Mucosa of stomach (tissue), 1 donor: ENCODE measurements around the gene INTS6.

Experiments
- H3K27me3 ChIP-seq: one replicate; pipeline ENCODE4 v1.7.0; 2013; ENCODE audit warnings: mild to moderate bottlenecking, low read length; ENCODE audit not compliant: control insufficient read depth, insufficient read depth
- H3K36me3 ChIP-seq: one replicate; pipeline ENCODE4 v1.7.0; 2013; ENCODE audit warnings: low read length; ENCODE audit not compliant: control insufficient read depth, insufficient read depth
- H3K4me1 ChIP-seq: one replicate; pipeline ENCODE4 v1.7.0; 2013; ENCODE audit warnings: mild to moderate bottlenecking, low read length; ENCODE audit not compliant: control insufficient read depth, insufficient read depth
- H3K4me3 ChIP-seq: one replicate; pipeline ENCODE4 v1.7.0; 2013; ENCODE audit warnings: low read length
- H3K9ac ChIP-seq: one replicate; pipeline ENCODE4 v1.7.0; 2013; ENCODE audit warnings: mild to moderate bottlenecking, low read length, moderate library complexity
- H3K9me3 ChIP-seq: one replicate; pipeline ENCODE4 v1.7.0; 2013; ENCODE audit warnings: mild to moderate bottlenecking, low read length, moderate library complexity; ENCODE audit not compliant: control insufficient read depth
- donor health status: Pancreatic carcinoma.

The INTS6 gene

GRCh38 chr13:51451467-51452360 is 1.1 kb downstream of the INTS6 start:
- Histone ChIP-seq H3K4me1 (no peaks in the 10 kb centered on the region), H3K4me3 (peak overlapping the region; percentile 44), H3K9ac (peak overlapping the region; percentile 98), H3K27me3 (no peaks in the 10 kb centered on the region), H3K36me3 (peaks cover 5% of the 10 kb centered on the region), H3K9me3 (no peaks in the 10 kb centered on the region)

GRCh38 chr13:51451134-51451466 is 1.7 kb downstream of the INTS6 start:
- H3K4me3 ChIP-seq = peak overlapping the region; percentile 44
- H3K9ac ChIP-seq = peak overlapping the region; percentile 84
- H3K27me3 ChIP-seq = no peaks in the 10 kb centered on the region
- H3K36me3 ChIP-seq = peaks cover 4% of the 10 kb centered on the region
- H3K4me1 ChIP-seq = no peaks in the 10 kb centered on the region
- no peaks in the 10 kb centered on the region for H3K9me3 ChIP-seq

GRCh38 chr13:51449018-51449417 is 3.8 kb downstream of the INTS6 start:
- Histone ChIP-seq H3K36me3 (no peaks in the 10 kb centered on the region), H3K27me3 (no peaks in the 10 kb centered on the region), H3K4me1 (no peaks in the 10 kb centered on the region), H3K4me3 (no peak overlapping the region), H3K9ac (no peak overlapping the region), H3K9me3 (no peaks in the 10 kb centered on the region)

GRCh38 chr13:51444922-51445321 is 7.9 kb downstream of the INTS6 start:
- Histone ChIP-seq H3K36me3 (no peaks in the 10 kb centered on the region), H3K4me1 (no peaks in the 10 kb centered on the region), H3K9ac (no peak overlapping the region), H3K27me3 (no peaks in the 10 kb centered on the region), H3K9me3 (no peaks in the 10 kb centered on the region), H3K4me3 (no peak overlapping the region)

GRCh38 chr13:51440381-51440780 is 12.5 kb downstream of the INTS6 start:
- Histone ChIP-seq H3K9me3 (no peaks in the 10 kb centered on the region), H3K9ac (no peak overlapping the region), H3K4me3 (no peak overlapping the region), H3K27me3 (no peaks in the 10 kb centered on the region), H3K36me3 (no peaks in the 10 kb centered on the region), H3K4me1 (peaks cover 3% of the 10 kb centered on the region)

GRCh38 chr13:51437550-51438127 is 15.2 kb downstream of the INTS6 start:
- no peaks in the 10 kb centered on the region for H3K9me3 ChIP-seq
- H3K36me3 ChIP-seq = no peaks in the 10 kb centered on the region
- H3K4me1 ChIP-seq = peaks cover 3% of the 10 kb centered on the region
- H3K27me3 ChIP-seq = no peaks in the 10 kb centered on the region
- H3K4me3 ChIP-seq = no peak overlapping the region
- H3K9ac ChIP-seq = no peak overlapping the region

- Histone ChIP-seq H3K36me3 (no peaks in the 10 kb centered on the region), H3K4me1 (peaks cover 3% of the 10 kb centered on the region), H3K4me3 (no peak overlapping the region), H3K9ac (no peak overlapping the region), H3K27me3 (no peaks in the 10 kb centered on the region), H3K9me3 (no peaks in the 10 kb centered on the region)
These were observed 17.7 kb downstream of the INTS6 start for GRCh38 chr13:51435002-51435578.

GRCh38 chr13:51432576-51432975 is 20.3 kb downstream of the INTS6 start:
- Histone ChIP-seq H3K4me1 (peaks cover 3% of the 10 kb centered on the region), H3K27me3 (no peaks in the 10 kb centered on the region), H3K36me3 (no peaks in the 10 kb centered on the region), H3K9ac (no peak overlapping the region), H3K9me3 (no peaks in the 10 kb centered on the region), H3K4me3 (no peak overlapping the region)

- Histone ChIP-seq H3K36me3 (no peaks in the 10 kb centered on the region), H3K27me3 (no peaks in the 10 kb centered on the region), H3K9ac (no peak overlapping the region), H3K9me3 (no peaks in the 10 kb centered on the region), H3K4me1 (peaks cover 13% of the 10 kb centered on the region), H3K4me3 (no peak overlapping the region)
These were observed 25.9 kb downstream of the INTS6 start for GRCh38 chr13:51426982-51427381.

GRCh38 chr13:51425410-51426042 is 27.3 kb downstream of the INTS6 start:
- peaks cover 18% of the 10 kb centered on the region for H3K4me1 ChIP-seq
- H3K4me3 ChIP-seq = no peak overlapping the region
- H3K9me3 ChIP-seq = no peaks in the 10 kb centered on the region
- no peaks in the 10 kb centered on the region for H3K27me3 ChIP-seq
- H3K36me3 ChIP-seq = no peaks in the 10 kb centered on the region
- no peak overlapping the region for H3K9ac ChIP-seq

- Histone ChIP-seq H3K4me3 (no peak overlapping the region), H3K27me3 (no peaks in the 10 kb centered on the region), H3K9ac (no peak overlapping the region), H3K4me1 (peaks cover 18% of the 10 kb centered on the region), H3K36me3 (no peaks in the 10 kb centered on the region), H3K9me3 (no peaks in the 10 kb centered on the region)
These were observed 29.1 kb downstream of the INTS6 start for GRCh38 chr13:51423766-51424165.

GRCh38 chr13:51422484-51422883 is 30.4 kb downstream of the INTS6 start:
- H3K9me3 ChIP-seq = no peaks in the 10 kb centered on the region
- H3K4me1 ChIP-seq = peaks cover 18% of the 10 kb centered on the region
- H3K27me3 ChIP-seq = no peaks in the 10 kb centered on the region
- H3K36me3 ChIP-seq = no peaks in the 10 kb centered on the region
- no peak overlapping the region for H3K4me3 ChIP-seq
- H3K9ac ChIP-seq = no peak overlapping the region
